Left ventricle myocardium superior (tissue), 1 donor: ENCODE results near the gene MAPK11. TPM values are rescaled to one million over a fixed set of nuclear protein-coding genes. Genes with fewer than 3 reads are reported as not detected.
A peak's percentile ranks its signal among the peaks of the same experiment; 100 is the strongest.

Source experiments
- ATAC-seq: fragments of 200-7000 bp; cut with Tn5 transposase; one replicate; pipeline ENCODE4 v1.9.1; 2020; ENCODE audit warnings: mild to moderate bottlenecking, moderate library complexity
- DNase-seq: peaks from one replicate; pipeline ENCODE4 v3.0.0-alpha.2; 2020
- intact Hi-C: fragments of 100-400 bp; cut with micrococcal nuclease; formaldehyde crosslinking; loops from one replicate; pipeline ENCODE4 v1.11.0; 2022
- total RNA-seq: library from RNA; stranded (reverse); fragmentation: NEBNext Ultra II Directional; extraction: Animal tissue kit (Norgen Biotek cat#: 25700); gene quantifications from one replicate; pipeline ENCODE4 v1.2.1, GENCODE V29; 2021
- donor health status: DM: no; HTN: yes; CAD: no; lungs with severe emphysema.

Gene MAPK11
- total RNA-seq, 1 donor from 2014 or later: 9.1 TPM

- intact Hi-C loops: no loop called here
Measured at GRCh38 chr22:50257041-50257440, 13.1 kb downstream of the MAPK11 start.

DNA sequence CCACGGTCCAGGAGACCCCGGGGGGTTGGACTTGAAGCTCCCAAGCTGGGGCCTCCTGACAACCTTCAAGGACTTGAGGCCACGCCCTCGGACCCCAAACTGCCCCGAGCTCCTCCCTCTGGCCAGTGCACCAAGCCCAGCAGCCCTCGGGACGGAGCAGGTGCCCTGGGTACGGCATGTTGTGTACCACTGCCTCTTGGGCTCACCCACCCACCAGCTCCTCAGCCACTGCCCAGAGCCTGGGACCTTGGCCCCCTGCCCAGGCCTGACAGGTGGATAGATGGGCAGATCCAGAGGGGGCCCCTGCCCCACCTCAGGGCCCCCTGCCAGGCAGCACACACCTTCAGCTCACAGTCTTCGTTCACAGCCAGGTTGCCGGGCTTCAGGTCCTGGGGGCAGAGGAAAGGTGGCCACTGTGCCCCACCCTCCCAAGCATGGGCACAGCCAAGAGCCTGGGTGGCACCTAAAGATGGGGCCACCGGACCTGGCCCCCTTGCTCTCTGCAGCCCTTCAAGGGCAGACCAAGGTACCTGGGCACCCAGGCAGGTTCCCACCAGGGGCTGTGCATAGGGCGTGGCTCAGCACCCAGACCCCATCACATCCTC, 13.8 kb downstream of the MAPK11 start:
- intact Hi-C loops: no loop called here
- no peak for ATAC-seq

More at GRCh38 chr22:50257041-50257440, 13.1 kb downstream of the MAPK11 start:
- DNase-seq: no peak
- no peak for ATAC-seq

DNA sequence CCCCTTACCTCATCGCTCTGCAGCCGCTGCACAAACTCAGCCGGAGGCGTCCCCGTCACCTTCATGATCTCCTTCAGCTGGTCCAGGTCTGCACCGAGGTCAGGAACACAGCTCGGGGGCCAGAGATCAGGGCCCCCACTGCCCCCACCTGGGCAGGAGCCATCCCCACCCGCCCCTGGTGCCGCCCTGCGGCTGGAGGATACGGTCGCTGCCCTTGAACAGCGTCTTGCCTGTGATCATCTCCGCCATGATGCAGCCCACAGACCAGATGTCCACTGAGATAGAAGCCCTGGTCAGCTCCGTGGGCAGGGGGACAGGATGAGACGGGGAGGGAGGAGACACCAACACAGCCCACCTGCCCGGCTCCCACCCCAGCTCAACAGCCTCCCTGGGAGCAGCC, 14.6 kb downstream of the MAPK11 start:
- intact Hi-C loops: no loop called here
- no peak for ATAC-seq

More for the DNA sequence above, 13.8 kb downstream of the MAPK11 start:
- no peak for DNase-seq

GRCh38 chr22:50255099-50255498, 15.1 kb downstream of the MAPK11 start:
- no peak for ATAC-seq
- DNase-seq: no peak
- intact Hi-C loops: no loop called here

More for the DNA sequence above, 14.6 kb downstream of the MAPK11 start:
- no peak for DNase-seq

DNA sequence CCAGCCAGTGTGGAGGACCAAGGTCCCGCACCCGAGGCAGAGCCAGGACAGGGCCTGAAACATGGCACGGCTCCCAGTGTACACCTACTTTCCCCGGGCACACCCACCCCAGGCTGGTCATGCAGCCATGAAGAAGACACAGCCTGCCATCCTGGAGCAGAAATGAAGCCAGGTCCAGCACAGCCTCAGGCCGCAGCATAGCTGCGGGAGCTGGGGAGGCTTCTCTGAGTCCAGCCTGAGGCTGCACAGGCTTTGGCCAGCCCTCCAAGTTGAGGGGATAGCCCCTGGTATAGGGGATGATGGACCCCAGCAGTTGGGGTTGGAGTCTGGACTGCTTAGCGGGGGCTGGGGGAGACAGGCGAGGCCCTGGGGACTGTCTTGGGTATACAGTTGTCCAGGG, 16.2 kb downstream of the MAPK11 start:
- intact Hi-C loops: no loop called here
- no peak for DNase-seq

GRCh38 chr22:50253046-50253915, 16.9 kb downstream of the MAPK11 start:
- intact Hi-C loops: no loop called here

More for the DNA sequence above, 16.2 kb downstream of the MAPK11 start:
- ATAC-seq: no peak

GRCh38 chr22:50252082-50253045, 17.8 kb downstream of the MAPK11 start:
- intact Hi-C loops: no loop called here
- DNase-seq: peak; percentile 86
- peak; percentile 79 for ATAC-seq

More at GRCh38 chr22:50253046-50253915, 16.9 kb downstream of the MAPK11 start:
- no peak for ATAC-seq
- no peak for DNase-seq

GRCh38 chr22:50251477-50252081, 18.6 kb downstream of the MAPK11 start:
- intact Hi-C loops: no loop called here
- peak; percentile 1 for ATAC-seq

GRCh38 chr22:50250555-50251476, 19.4 kb downstream of the MAPK11 start, which contains the start of gene HDAC10:
HDAC10 (minus strand) TSS chr22:50251265; CDS start chr22:50251032, 233 bp downstream.
- peak; percentile 87 for ATAC-seq
- peak; percentile 92 for DNase-seq
- intact Hi-C loops: no loop called here

More at GRCh38 chr22:50251477-50252081, 18.6 kb downstream of the MAPK11 start:
- no peak for DNase-seq

- DNase-seq (no peak), ATAC-seq (no peak)
- intact Hi-C loops: no loop called here
Measured at GRCh38 chr22:50250249-50250554, 20.0 kb downstream of the MAPK11 start.

- ATAC-seq: no peak
- intact Hi-C loops: loop anchor here (10.0 kb wide), 1 partner anchor 95 kb away; the partner anchor contains the start of gene PPP6R2
- DNase-seq: no peak
Measured at GRCh38 chr22:50249341-50250248, 20.6 kb downstream of the MAPK11 start.

DNA sequence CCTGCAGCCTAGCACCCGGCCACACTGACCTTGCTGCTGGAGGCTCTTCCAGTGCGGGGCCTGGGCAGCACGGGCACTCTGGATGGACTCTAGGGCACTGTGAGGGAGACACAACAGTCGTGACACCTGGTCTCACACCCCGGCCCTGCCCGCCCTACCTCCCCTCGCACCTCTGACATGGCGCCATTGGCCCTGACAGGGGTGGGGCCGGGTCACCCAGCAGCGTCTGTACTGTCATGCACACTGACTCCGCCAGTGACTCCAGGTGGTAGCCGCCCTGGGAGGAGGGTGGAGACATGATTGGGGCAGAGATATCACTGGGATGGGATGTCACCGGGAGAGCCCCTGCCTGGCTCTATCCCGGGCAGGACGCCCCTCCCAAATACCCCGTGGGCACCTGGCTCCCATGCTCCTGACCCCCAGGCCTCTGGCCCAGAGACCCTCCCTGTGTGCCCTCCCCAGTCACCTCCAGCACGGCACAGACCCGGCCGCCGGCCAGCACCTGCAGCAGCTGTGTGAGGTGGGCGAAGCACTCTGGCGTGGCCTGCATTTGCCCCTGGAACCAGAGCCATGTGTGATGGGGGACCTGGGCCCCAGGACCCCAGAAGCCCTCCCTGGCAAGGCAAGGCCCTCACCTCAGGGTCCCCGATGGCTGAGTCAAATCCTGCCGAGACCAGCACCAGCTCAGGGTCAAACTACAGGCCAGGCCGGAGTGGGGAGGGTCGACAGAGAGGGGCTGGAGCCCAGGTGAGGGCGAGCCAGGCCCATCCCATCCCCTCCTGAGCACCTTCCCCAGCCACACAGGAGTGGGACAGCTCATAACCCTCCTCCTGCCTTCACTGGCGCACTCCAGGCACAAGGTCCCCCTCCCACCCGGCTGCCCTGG, 21.7 kb downstream of the MAPK11 start:
- intact Hi-C loops: loop anchor here (10.0 kb wide), 1 partner anchor 96 kb away; the partner anchor contains the start of gene PPP6R2
- no peak for ATAC-seq
- DNase-seq: no peak

GRCh38 chr22:50247748-50248147, 22.4 kb downstream of the MAPK11 start:
- ATAC-seq: no peak
- intact Hi-C loops: loop anchor here (10.0 kb wide), 1 partner anchor 97 kb away; the partner anchor contains the start of gene PPP6R2
- DNase-seq: no peak

DNA sequence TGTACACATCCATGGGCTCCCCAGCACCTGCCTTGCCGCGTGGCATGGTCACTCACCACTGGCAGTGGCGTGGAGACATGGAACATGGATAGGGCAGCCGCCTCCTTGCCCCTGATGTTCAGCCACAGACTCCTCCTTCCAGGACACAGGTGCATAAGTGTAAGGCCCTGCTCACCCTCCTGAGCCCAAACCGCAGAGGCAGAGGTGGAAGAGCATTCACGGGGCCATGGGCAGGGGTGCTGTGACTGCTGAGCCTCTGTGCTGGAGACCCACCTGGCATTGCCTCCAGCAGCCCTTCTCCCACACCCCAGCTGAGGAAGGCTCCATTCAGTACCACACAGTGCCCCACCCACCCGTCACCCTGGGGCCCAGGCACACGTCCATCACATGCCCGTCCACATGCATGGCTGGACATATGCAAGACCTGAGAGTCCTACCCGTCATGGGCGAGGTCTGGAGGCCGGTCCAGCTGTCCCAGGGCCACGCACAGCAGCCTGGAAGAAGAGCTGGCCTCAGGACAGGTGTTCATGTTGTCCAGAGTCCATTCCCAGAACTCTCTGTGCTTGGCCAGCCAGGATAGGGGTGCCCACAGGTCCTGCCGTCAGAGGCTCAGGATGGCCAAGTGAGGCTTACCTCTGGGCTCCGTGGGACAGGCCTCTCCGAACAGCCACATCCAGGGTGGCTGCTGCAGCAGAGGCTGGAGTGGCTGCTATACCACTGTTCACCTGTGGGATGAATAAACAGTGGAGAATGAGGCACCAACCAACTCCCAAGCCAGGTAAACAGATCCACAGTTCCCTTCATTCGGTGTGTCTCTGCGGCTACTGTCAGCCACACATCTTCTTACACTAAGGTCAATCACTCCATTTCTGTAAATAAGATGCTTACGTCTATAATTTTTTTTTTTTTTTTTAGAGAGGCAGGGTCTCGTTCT, 23.7 kb downstream of the MAPK11 start:
- ATAC-seq (no peak), DNase-seq (no peak)
- intact Hi-C loops: loop anchor here (10.0 kb wide), 1 partner anchor 98 kb away; the partner anchor contains the start of gene PPP6R2
